HepG2 (cell line): ENCODE results near the gene CARMIL1. TPM values are rescaled to one million over a fixed set of nuclear protein-coding genes. Genes with fewer than 3 reads are reported as not detected.

ENCODE experiments used
- ATAC-seq: fragments of 200-7000 bp; cut with Tn5 transposase; 3 replicates; pipeline ENCODE4 v1.9.1; 2020; ENCODE audit warnings: mild to moderate bottlenecking, moderate library complexity
- BruUV-seq: library from RNA; stranded (reverse); fragments of 400-500 nt; replicated peaks from 2 replicates; lab custom pipeline; 2021; lab: Mats Ljungman, UMichigan
- CTCF ChIA-PET: fragments of 300-600 bp; formaldehyde crosslinking; extraction: SDS; loops from one replicate; lab custom pipeline; 2021; ENCODE audit warnings: low total read pairs, inconsistent platforms, low intra/inter-chr PET ratio; lab: Yijun Ruan, JAX
- POLR2A ChIA-PET: fragments of 350-600 bp; sonication (Branson Sonifier 250); formaldehyde crosslinking; loops from one replicate; lab custom pipeline; 2020; ENCODE audit warnings: antibody characterized with exemption, inconsistent platforms; lab: Yijun Ruan, JAX
- DNase-seq: peaks from one replicate; pipeline ENCODE4 v3.0.0-alpha.2; 2015; ENCODE audit warnings: low spot score
- FAIRE-seq: peaks from 3 replicates; lab custom pipeline; 2011; peaks lifted over from hg19 to GRCh38; lab: Jason Lieb, UNC
- H2AFZ ChIP-seq: one replicate; pipeline ENCODE4 v1.6.1; 2011; ENCODE audit warnings: low read length, inconsistent platforms
- H3K27ac ChIP-seq: fragments of 300-600 bp; 3 replicates; pipeline ENCODE4 v1.8.0; 2011; ENCODE audit warnings: mixed run types, mild to moderate bottlenecking, mixed read lengths, low read length, inconsistent platforms; ENCODE audit not compliant: insufficient read depth; ENCODE audit errors: extremely low read length
- H3K27me3 ChIP-seq, 2 experiments: fragments of 200-600 bp in 1 of 2; 2 replicates in 1 of 2; 3 replicates in 1 of 2; pipeline versions ENCODE4 v1.6.0 to v1.8.0; 2011; ENCODE audit warnings: low read length in 2 of 2, mild to moderate bottlenecking in 2 of 2, moderate library complexity in 2 of 2, inconsistent platforms in 1 of 2; ENCODE audit not compliant: insufficient read depth in 2 of 2, control insufficient read depth in 1 of 2
- H3K36me3 ChIP-seq, 2 experiments: fragments of 200-600 bp in 1 of 2; replicated peaks in 1 of 2; 2 replicates in 1 of 2; 3 replicates in 1 of 2; pipeline versions ENCODE4 v1.5.1 to v1.8.0; 2011; ENCODE audit warnings: low read length in 2 of 2, inconsistent platforms in 1 of 2; ENCODE audit not compliant: insufficient read depth in 2 of 2, control insufficient read depth in 1 of 2
- H3K4me1 ChIP-seq: 2 replicates; pipeline ENCODE4 v1.5.1; 2012; ENCODE audit warnings: low read length, inconsistent platforms; ENCODE audit not compliant: insufficient read depth
- H3K4me2 ChIP-seq: 2 replicates; pipeline ENCODE4 v1.6.0; 2011; ENCODE audit warnings: low read depth, low read length, inconsistent platforms
- H3K4me3 ChIP-seq, 3 experiments: fragments of 200-600 bp in 1 of 3; sonication (generic), shearing (Covaris generic) in 1 of 3; replicated peaks in 1 of 3; 2 replicates each; pipeline ENCODE4 v1.5.1; 2011 to 2016; ENCODE audit warnings: low read length in 3 of 3, inconsistent platforms in 2 of 3, low read depth in 2 of 3, mild to moderate bottlenecking in 2 of 3, control low read depth in 1 of 3, mixed read lengths in 1 of 3; ENCODE audit not compliant: insufficient read depth in 1 of 3
- H3K79me2 ChIP-seq: one replicate; pipeline ENCODE4 v1.6.1; 2011; ENCODE audit warnings: low read length, inconsistent platforms; ENCODE audit not compliant: insufficient read depth
- H3K9ac ChIP-seq: 2 replicates; pipeline ENCODE4 v1.6.0; 2011; ENCODE audit warnings: mild to moderate bottlenecking, low read depth, low read length, inconsistent platforms; ENCODE audit not compliant: insufficient read depth
- H3K9me3 ChIP-seq: 2 replicates; pipeline ENCODE4 v1.5.1; 2012; ENCODE audit warnings: mild to moderate bottlenecking, low read length
- H4K20me1 ChIP-seq: 2 replicates; pipeline ENCODE4 v1.6.0; 2011; ENCODE audit warnings: inconsistent platforms, mild to moderate bottlenecking, low read length, moderate library complexity; ENCODE audit not compliant: insufficient read depth
- AGO2 ChIP-seq: fragments of 200-400 bp; formaldehyde crosslinking; optimal IDR thresholded peaks from 2 replicates; pipeline ENCODE3; 2017; ENCODE audit warnings: mild to moderate bottlenecking, low read depth, low read length, moderate library complexity
- ATF1 ChIP-seq: IDR thresholded peaks from 2 replicates; pipeline ENCODE4 v1.6.1; 2016; ENCODE audit warnings: mild to moderate bottlenecking, control low read depth
- DNMT1 ChIP-seq: sonication (generic); formaldehyde crosslinking; IDR thresholded peaks from 2 replicates; pipeline ENCODE4 v1.5.1; 2020; ENCODE audit warnings: mild to moderate bottlenecking, missing genetic modification reagents
- ETV5 ChIP-seq: IDR thresholded peaks from 2 replicates; pipeline ENCODE4 v1.6.1; 2018; ENCODE audit warnings: missing biosample characterization, missing genetic modification reagents, inconsistent platforms, borderline replicate concordance
- PPARG ChIP-seq: conservative IDR thresholded peaks from 2 replicates; pipeline ENCODE4 v1.6.1; 2016; ENCODE audit warnings: missing biosample characterization, missing genetic modification reagents
- SATB2 ChIP-seq: sonication (generic); formaldehyde crosslinking; IDR thresholded peaks from 2 replicates; pipeline ENCODE4 v1.5.0; 2020; ENCODE audit warnings: missing genetic modification reagents
- SMYD3 ChIP-seq: sonication (generic); formaldehyde crosslinking; IDR thresholded peaks from 2 replicates; pipeline ENCODE4 v1.8.1; 2023; ENCODE audit warnings: mild to moderate bottlenecking, missing genetic modification reagents
- U2AF1 ChIP-seq: fragments of 200-400 bp; formaldehyde crosslinking; optimal IDR thresholded peaks from 2 replicates; pipeline ENCODE3; 2017; ENCODE audit warnings: mild to moderate bottlenecking, low read depth, low read length
- ZNF101 ChIP-seq: sonication (generic); formaldehyde crosslinking; IDR thresholded peaks from 2 replicates; pipeline ENCODE4 v1.4.0; 2020; ENCODE audit warnings: mild to moderate bottlenecking, low read depth, missing genetic modification reagents, borderline replicate concordance
- ZNF225 ChIP-seq: sonication (generic); formaldehyde crosslinking; IDR thresholded peaks from 2 replicates; pipeline ENCODE4 v1.4.0; 2020; ENCODE audit warnings: mild to moderate bottlenecking, missing genetic modification reagents
- ZNF567 ChIP-seq: sonication (generic); formaldehyde crosslinking; IDR thresholded peaks from 2 replicates; pipeline ENCODE4 v1.8.1; 2023; ENCODE audit warnings: mild to moderate bottlenecking, missing genetic modification reagents, borderline replicate concordance
- WGBS: methylation state at CpG from one replicate; pipeline ENCODE4 v1.1.6; 2017; ENCODE audit warnings: low lambda C conversion rate; 5-methylcytosine and 5-hydroxymethylcytosine counted together
- in situ Hi-C: cut with HindIII; loops from 2 replicates; pipeline ENCODE4 v1.10.0; 2017; ENCODE audit warnings: low pct_unique_long_range_greater_than_20kb; ENCODE audit not compliant: extremely low pct_ligation_motif_present
- intact Hi-C: fragments of 100-400 bp; cut with micrococcal nuclease; formaldehyde crosslinking; loops from one replicate; pipeline ENCODE4 v1.10.0; 2022; ENCODE audit not compliant: unreplicated experiment
- polyA plus RNA-seq, 8 experiments: library from polyadenylated mRNA; depleted of rRNA in 3 of 8; stranded (reverse) in 7 of 8; unstranded in 1 of 8; fragments of >200 nt; fragmentation: Illumina TruSeq in 4 of 8; extraction: Trizol in 4 of 8; gene quantifications; 2 replicates each; pipeline versions ENCODE4 v1.2.1 to v1.2.3, GENCODE V29; 2011 to 2016; ENCODE audit warnings: low read depth in 4 of 8, missing spikeins in 1 of 8, mixed read lengths in 1 of 8; ENCODE audit not compliant: insufficient read depth in 1 of 8
- total RNA-seq, 5 experiments: library from RNA; depleted of rRNA; stranded (reverse); fragments of >200 nt; fragmentation: Illumina TruSeq; extraction: Trizol; gene quantifications; 2 replicates each; pipeline ENCODE4 v1.2.3, GENCODE V29; 2016; ENCODE audit warnings: low read depth in 1 of 5
- TF ChIP-seq, protein P1 (sequence below): fragments of 450-650 bp; IDR thresholded peaks from 2 replicates; pipeline ENCODE4 v1.6.1; 2017
- TF ChIP-seq, protein P2 (sequence below): sonication (generic); formaldehyde crosslinking; IDR thresholded peaks from 2 replicates; pipeline ENCODE4 v1.4.0; 2020; ENCODE audit warnings: low read depth, mild to moderate bottlenecking, missing genetic modification reagents
- TF ChIP-seq, protein P3 (sequence below): sonication (generic); formaldehyde crosslinking; IDR thresholded peaks from 2 replicates; pipeline ENCODE4 v1.9.0; 2022; ENCODE audit warnings: low read depth, missing genetic modification reagents
- TF ChIP-seq, protein P4 (sequence below): sonication (generic); formaldehyde crosslinking; IDR thresholded peaks from 2 replicates; pipeline ENCODE4 v1.8.0; 2022; ENCODE audit warnings: mild to moderate bottlenecking, missing genetic modification reagents; ENCODE audit not compliant: insufficient replicate concordance
- TF ChIP-seq, protein P5 (sequence below): sonication (generic); formaldehyde crosslinking; IDR thresholded peaks from 2 replicates; pipeline ENCODE4 v1.4.0; 2020; ENCODE audit warnings: missing genetic modification reagents, low read depth, mild to moderate bottlenecking, borderline replicate concordance
- TF ChIP-seq, protein P6 (sequence below): sonication (generic); formaldehyde crosslinking; IDR thresholded peaks from 2 replicates; pipeline ENCODE4 v1.5.1; 2020; ENCODE audit warnings: missing genetic modification reagents, mild to moderate bottlenecking, borderline replicate concordance

CARMIL1 gene
- total and polyA plus RNA-seq, 2 of the 13 experiments (the other 11 are each of a cell fraction or from before 2014, with no cell fraction given), result 1.8 to 2.6 TPM

DNA sequence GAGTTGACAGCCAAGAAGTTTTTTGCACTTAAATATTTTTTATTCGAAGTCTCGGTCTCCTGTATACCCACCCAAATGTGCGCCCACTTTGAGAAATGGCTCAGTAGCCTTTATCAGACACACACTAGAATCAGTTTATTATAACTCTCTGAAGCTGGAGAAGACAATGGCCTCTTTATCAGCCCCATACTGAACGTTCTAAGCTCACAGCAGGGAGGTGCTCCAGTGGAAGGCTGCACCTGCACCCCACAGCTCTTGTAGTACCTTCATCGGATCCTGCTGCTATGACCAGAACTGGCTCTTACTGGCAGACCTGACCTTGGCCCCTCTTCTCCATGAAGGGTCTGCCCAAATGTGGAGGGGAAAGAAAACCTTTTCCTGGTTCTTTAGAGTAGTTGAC lies 207.8 kb downstream of the CARMIL1 start:
- POLR2A ChIA-PET, result no interaction called here

More for the DNA sequence above, 207.8 kb downstream of the CARMIL1 start:
- no peaks in the 10 kb centered on the region for H4K20me1 ChIP-seq
- TF ChIP-seq ZNF567 (no peak), SMYD3 (no peak), AGO2 (no peak), U2AF1 (no peak), PPARG (CRISPR knock-in tag) (no peak), ETV5 (CRISPR knock-in tag) (no peak), ZNF101 (no peak), SATB2 (no peak), ZNF225 (CRISPR knock-in tag) (no peak), ATF1 (no peak), DNMT1 (CRISPR knock-in tag) (no peak)
- TF ChIP-seq, protein P1, sequence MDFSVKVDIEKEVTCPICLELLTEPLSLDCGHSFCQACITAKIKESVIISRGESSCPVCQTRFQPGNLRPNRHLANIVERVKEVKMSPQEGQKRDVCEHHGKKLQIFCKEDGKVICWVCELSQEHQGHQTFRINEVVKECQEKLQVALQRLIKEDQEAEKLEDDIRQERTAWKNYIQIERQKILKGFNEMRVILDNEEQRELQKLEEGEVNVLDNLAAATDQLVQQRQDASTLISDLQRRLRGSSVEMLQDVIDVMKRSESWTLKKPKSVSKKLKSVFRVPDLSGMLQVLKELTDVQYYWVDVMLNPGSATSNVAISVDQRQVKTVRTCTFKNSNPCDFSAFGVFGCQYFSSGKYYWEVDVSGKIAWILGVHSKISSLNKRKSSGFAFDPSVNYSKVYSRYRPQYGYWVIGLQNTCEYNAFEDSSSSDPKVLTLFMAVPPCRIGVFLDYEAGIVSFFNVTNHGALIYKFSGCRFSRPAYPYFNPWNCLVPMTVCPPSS, result no peak
- TF ChIP-seq, protein P2, sequence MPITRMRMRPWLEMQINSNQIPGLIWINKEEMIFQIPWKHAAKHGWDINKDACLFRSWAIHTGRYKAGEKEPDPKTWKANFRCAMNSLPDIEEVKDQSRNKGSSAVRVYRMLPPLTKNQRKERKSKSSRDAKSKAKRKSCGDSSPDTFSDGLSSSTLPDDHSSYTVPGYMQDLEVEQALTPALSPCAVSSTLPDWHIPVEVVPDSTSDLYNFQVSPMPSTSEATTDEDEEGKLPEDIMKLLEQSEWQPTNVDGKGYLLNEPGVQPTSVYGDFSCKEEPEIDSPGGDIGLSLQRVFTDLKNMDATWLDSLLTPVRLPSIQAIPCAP (CRISPR knock-in tag), result no peak
- TF ChIP-seq, protein P3, sequence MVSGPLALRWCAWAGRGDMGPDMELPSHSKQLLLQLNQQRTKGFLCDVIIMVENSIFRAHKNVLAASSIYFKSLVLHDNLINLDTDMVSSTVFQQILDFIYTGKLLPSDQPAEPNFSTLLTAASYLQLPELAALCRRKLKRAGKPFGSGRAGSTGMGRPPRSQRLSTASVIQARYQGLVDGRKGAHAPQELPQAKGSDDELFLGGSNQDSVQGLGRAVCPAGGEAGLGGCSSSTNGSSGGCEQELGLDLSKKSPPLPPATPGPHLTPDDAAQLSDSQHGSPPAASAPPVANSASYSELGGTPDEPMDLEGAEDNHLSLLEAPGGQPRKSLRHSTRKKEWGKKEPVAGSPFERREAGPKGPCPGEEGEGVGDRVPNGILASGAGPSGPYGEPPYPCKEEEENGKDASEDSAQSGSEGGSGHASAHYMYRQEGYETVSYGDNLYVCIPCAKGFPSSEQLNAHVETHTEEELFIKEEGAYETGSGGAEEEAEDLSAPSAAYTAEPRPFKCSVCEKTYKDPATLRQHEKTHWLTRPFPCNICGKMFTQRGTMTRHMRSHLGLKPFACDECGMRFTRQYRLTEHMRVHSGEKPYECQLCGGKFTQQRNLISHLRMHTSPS (CRISPR knock-in tag), result no peak
- TF ChIP-seq, protein P4, sequence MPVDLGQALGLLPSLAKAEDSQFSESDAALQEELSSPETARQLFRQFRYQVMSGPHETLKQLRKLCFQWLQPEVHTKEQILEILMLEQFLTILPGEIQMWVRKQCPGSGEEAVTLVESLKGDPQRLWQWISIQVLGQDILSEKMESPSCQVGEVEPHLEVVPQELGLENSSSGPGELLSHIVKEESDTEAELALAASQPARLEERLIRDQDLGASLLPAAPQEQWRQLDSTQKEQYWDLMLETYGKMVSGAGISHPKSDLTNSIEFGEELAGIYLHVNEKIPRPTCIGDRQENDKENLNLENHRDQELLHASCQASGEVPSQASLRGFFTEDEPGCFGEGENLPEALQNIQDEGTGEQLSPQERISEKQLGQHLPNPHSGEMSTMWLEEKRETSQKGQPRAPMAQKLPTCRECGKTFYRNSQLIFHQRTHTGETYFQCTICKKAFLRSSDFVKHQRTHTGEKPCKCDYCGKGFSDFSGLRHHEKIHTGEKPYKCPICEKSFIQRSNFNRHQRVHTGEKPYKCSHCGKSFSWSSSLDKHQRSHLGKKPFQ (CRISPR knock-in tag), result no peak
- TF ChIP-seq, protein P5, sequence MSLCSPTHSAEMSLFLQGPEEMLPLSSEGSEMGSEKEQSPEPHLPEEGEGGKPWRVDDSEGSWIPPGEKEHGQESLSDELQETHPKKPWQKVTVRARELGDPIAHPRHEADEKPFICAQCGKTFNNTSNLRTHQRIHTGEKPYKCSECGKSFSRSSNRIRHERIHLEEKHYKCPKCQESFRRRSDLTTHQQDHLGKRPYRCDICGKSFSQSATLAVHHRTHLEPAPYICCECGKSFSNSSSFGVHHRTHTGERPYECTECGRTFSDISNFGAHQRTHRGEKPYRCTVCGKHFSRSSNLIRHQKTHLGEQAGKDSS (CRISPR knock-in tag), result no peak
- TF ChIP-seq, protein P6, sequence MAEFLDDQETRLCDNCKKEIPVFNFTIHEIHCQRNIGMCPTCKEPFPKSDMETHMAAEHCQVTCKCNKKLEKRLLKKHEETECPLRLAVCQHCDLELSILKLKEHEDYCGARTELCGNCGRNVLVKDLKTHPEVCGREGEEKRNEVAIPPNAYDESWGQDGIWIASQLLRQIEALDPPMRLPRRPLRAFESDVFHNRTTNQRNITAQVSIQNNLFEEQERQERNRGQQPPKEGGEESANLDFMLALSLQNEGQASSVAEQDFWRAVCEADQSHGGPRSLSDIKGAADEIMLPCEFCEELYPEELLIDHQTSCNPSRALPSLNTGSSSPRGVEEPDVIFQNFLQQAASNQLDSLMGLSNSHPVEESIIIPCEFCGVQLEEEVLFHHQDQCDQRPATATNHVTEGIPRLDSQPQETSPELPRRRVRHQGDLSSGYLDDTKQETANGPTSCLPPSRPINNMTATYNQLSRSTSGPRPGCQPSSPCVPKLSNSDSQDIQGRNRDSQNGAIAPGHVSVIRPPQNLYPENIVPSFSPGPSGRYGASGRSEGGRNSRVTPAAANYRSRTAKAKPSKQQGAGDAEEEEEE (CRISPR knock-in tag), result no peak
- CTCF ChIA-PET, result no interaction called here
- DNase-seq, result no peak
- BruUV-seq, result no TSS peak
- no peak overlapping the region for H3K27ac ChIP-seq
- no peak overlapping the region for H3K9ac ChIP-seq
- H3K36me3 ChIP-seq, result no peaks in the 10 kb centered on the region
- no peak overlapping the region for H3K4me3 ChIP-seq
- ATAC-seq, result no peak
- no peak overlapping the region for H2AFZ ChIP-seq
- no peaks in the 10 kb centered on the region for H3K79me2 ChIP-seq
- no peak overlapping the region for H3K4me2 ChIP-seq
- H3K9me3 ChIP-seq, result no peaks in the 10 kb centered on the region
- FAIRE-seq, result no peak
- in situ Hi-C loops, result no loop called here
- no peaks in the 10 kb centered on the region for H3K27me3 ChIP-seq
- no peaks in the 10 kb centered on the region for H3K4me1 ChIP-seq
- intact Hi-C loops, result no loop called here
- WGBS, result 69% methylated on average over 5 of the region's 5 CpGs
